Measurements from ENCODE around the gene PDE8A. TPM values are rescaled to one million over a fixed set of nuclear protein-coding genes. Genes with fewer than 3 reads are reported as not detected.

The PDE8A gene
- total RNA-seq, 1 experiment from 2014 or later, result 44.2 TPM

DNA sequence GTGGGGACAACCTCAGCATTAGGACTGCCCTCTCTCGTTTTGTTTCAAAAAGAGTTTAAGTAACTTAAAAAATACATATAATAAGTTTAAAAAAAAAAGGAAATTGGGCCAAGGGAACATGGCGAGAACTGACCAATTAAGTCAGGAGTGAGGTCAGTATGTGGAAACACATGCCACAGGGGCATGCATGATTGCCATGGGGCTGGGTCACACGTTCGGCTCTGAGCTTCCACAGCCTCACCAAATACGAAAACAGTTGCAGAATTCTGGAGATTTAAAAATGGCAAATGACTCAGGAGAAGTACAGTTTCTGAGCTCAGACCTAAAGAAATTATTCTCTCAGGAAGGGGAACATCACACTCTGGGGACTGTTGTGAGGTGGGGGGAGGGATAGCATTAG, 24.1 kb downstream of the PDE8A start:
- POLR2A ChIA-PET (ENCODE audit: unreplicated experiment), result no interaction called here
- no peak overlapping the region for H2AFZ ChIP-seq (ENCODE audit: low read length)
- peaks cover 35% of the 10 kb centered on the region for H4K20me1 ChIP-seq (ENCODE audit: low read length)
- H3K79me2 ChIP-seq (ENCODE audit: low read length), result peaks cover 98% of the 10 kb centered on the region
- ATAC-seq (no peak), DNase-seq (no peak)
- no peaks in the 10 kb centered on the region for H3K9me3 ChIP-seq (ENCODE audit: low read length)
- no peak overlapping the region for H3K27ac ChIP-seq (ENCODE audit: low read length)
- TF ChIP-seq EZH2 (IDR thresholded peaks at IDR 0.05; ENCODE audit: low read length, unreplicated experiment) (no peak), EZH2phosphoT487 (IDR thresholded peaks at IDR 0.05; ENCODE audit: borderline replicate concordance, low read length) (no peak)
- TF ChIP-seq, protein P1, sequence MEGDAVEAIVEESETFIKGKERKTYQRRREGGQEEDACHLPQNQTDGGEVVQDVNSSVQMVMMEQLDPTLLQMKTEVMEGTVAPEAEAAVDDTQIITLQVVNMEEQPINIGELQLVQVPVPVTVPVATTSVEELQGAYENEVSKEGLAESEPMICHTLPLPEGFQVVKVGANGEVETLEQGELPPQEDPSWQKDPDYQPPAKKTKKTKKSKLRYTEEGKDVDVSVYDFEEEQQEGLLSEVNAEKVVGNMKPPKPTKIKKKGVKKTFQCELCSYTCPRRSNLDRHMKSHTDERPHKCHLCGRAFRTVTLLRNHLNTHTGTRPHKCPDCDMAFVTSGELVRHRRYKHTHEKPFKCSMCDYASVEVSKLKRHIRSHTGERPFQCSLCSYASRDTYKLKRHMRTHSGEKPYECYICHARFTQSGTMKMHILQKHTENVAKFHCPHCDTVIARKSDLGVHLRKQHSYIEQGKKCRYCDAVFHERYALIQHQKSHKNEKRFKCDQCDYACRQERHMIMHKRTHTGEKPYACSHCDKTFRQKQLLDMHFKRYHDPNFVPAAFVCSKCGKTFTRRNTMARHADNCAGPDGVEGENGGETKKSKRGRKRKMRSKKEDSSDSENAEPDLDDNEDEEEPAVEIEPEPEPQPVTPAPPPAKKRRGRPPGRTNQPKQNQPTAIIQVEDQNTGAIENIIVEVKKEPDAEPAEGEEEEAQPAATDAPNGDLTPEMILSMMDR (conservative IDR thresholded peaks at IDR 0.05; ENCODE audit: low read depth, low read length), result no peak
- no peaks in the 10 kb centered on the region for H3K9me2 ChIP-seq (replicated peaks; ENCODE audit: low read length)
- no peaks in the 10 kb centered on the region for H3K27me3 ChIP-seq (ENCODE audit: low read length)
- H3K4me3 ChIP-seq (ENCODE audit: low read length), result no peak overlapping the region
- intact Hi-C loops (cut with micrococcal nuclease), result loop anchor here (2.0 kb wide), 1 partner anchor 51 kb away; no protein-coding TSS in a partner anchor
- H3K9ac ChIP-seq (ENCODE audit: low read length), result no peak overlapping the region
- BruUV-seq (replicated peaks), result no TSS peak
- H3K4me1 ChIP-seq (ENCODE audit: insufficient read depth, low read length), result no peaks in the 10 kb centered on the region
- peaks cover 4% of the 10 kb centered on the region; the same call in 1 of the 2 replicates for H3K36me3 ChIP-seq (ENCODE audit: low read depth, low read length)
- CTCF ChIA-PET, result interaction anchor here (0.6 kb wide), 1 partner anchor 173 kb away, joined by 3 read pairs; no protein-coding TSS in a partner anchor
- no peaks in the 10 kb centered on the region for H3F3A ChIP-seq (ENCODE audit: low read length, unreplicated experiment)
- no peak overlapping the region for H3K4me2 ChIP-seq (ENCODE audit: low read length)

DNA sequence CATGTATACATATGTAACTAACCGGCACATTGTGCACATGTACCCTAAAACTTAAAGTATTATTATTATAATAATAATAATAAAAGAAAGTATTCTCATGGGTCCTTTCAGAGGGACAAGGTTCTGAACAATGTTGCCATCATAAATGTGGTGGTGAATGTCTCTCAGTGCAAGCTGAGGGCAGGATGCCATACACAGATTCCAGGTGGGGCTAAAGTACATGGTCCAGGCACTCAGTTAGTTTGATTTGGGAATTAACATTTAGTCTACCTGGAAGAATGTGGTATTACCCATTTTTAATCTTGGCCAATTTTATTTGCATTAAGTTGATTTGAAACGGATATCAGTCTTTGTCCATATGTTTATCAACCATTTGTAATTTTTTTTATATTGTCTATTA, 24.5 kb downstream of the PDE8A start:
- Histone ChIP-seq H3K4me3 (ENCODE audit: low read length) (no peak overlapping the region), H4K20me1 (ENCODE audit: low read length) (peaks cover 35% of the 10 kb centered on the region), H3K4me1 (ENCODE audit: insufficient read depth, low read length) (no peaks in the 10 kb centered on the region), H3K27ac (ENCODE audit: low read length) (no peak overlapping the region), H3K9ac (ENCODE audit: low read length) (no peak overlapping the region), H3K4me2 (ENCODE audit: low read length) (no peak overlapping the region), H3K9me2 (replicated peaks; ENCODE audit: low read length) (no peaks in the 10 kb centered on the region), H3K9me3 (ENCODE audit: low read length) (no peaks in the 10 kb centered on the region), H3F3A (ENCODE audit: low read length, unreplicated experiment) (no peaks in the 10 kb centered on the region), H3K36me3 (ENCODE audit: low read depth, low read length) (peaks cover 3% of the 10 kb centered on the region; the same call in 1 of the 2 replicates), H2AFZ (ENCODE audit: low read length) (no peak overlapping the region), H3K79me2 (ENCODE audit: low read length) (peaks cover 98% of the 10 kb centered on the region), H3K27me3 (ENCODE audit: low read length) (no peaks in the 10 kb centered on the region)
- POLR2A ChIA-PET (ENCODE audit: unreplicated experiment), result no interaction called here
- CTCF ChIA-PET, result interaction anchor here (0.6 kb wide), 1 partner anchor 173 kb away, joined by 3 read pairs; no protein-coding TSS in a partner anchor
- DNase-seq, result no peak
- BruUV-seq (replicated peaks), result no TSS peak
- ATAC-seq, result no peak
- intact Hi-C loops (cut with micrococcal nuclease), result loop anchor here (2.0 kb wide), 1 partner anchor 51 kb away; no protein-coding TSS in a partner anchor
- TF ChIP-seq EZH2phosphoT487 (IDR thresholded peaks at IDR 0.05; ENCODE audit: borderline replicate concordance, low read length), result no peak
- TF ChIP-seq, protein P1 (conservative IDR thresholded peaks at IDR 0.05; ENCODE audit: low read depth, low read length), result no peak
- no peak for TF ChIP-seq EZH2 (IDR thresholded peaks at IDR 0.05; ENCODE audit: low read length, unreplicated experiment)

DNA sequence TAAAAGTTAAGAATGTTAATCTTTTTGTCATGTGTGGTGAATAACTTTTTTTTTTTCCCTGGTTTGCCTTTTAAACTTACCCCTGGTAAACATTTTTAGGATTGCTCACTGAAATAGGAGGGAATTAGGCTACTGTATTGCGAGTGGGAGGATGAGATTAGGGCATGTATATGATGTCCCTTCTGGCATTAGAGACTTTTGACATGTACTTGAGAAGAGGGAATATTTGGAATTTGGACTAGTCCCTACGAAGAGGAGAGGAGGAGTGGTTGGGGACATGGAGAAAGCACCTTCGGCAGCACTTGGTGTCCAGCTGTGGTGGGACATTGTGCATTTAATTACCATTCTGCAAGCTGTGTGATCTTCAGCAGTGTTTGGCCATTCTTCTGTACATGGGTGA, 25.0 kb downstream of the PDE8A start:
- Histone ChIP-seq H3K9ac (ENCODE audit: low read length) (no peak overlapping the region), H3K4me1 (ENCODE audit: insufficient read depth, low read length) (no peaks in the 10 kb centered on the region), H3K9me2 (replicated peaks; ENCODE audit: low read length) (no peaks in the 10 kb centered on the region), H3K4me2 (ENCODE audit: low read length) (no peak overlapping the region), H2AFZ (ENCODE audit: low read length) (no peak overlapping the region), H3K27ac (ENCODE audit: low read length) (no peak overlapping the region), H3K9me3 (ENCODE audit: low read length) (no peaks in the 10 kb centered on the region), H3K4me3 (ENCODE audit: low read length) (no peak overlapping the region), H3K27me3 (ENCODE audit: low read length) (no peaks in the 10 kb centered on the region), H4K20me1 (ENCODE audit: low read length) (peaks cover 35% of the 10 kb centered on the region), H3F3A (ENCODE audit: low read length, unreplicated experiment) (no peaks in the 10 kb centered on the region), H3K79me2 (ENCODE audit: low read length) (peaks cover 96% of the 10 kb centered on the region), H3K36me3 (ENCODE audit: low read depth, low read length) (no peaks in the 10 kb centered on the region; the same call in 1 of the 2 replicates)
- TF ChIP-seq EZH2 (IDR thresholded peaks at IDR 0.05; ENCODE audit: low read length, unreplicated experiment) (no peak), EZH2phosphoT487 (IDR thresholded peaks at IDR 0.05; ENCODE audit: borderline replicate concordance, low read length) (no peak)
- TF ChIP-seq, protein P1 (conservative IDR thresholded peaks at IDR 0.05; ENCODE audit: low read depth, low read length), result no peak
- ChIA-PET POLR2A (ENCODE audit: unreplicated experiment) (no interaction called here), CTCF (no interaction called here)
- intact Hi-C loops (cut with micrococcal nuclease), result loop anchor here (2.0 kb wide), 1 partner anchor 52 kb away; no protein-coding TSS in a partner anchor
- no peak for ATAC-seq
- no TSS peak for BruUV-seq (replicated peaks)
- DNase-seq, result no peak

Measured in PC-3 (cell line).